Activated CD4-positive, alpha-beta T cell treated with anti-CD3 and anti-CD28 coated beads for 36 hours (primary cell): ENCODE results near the gene DNAJC21. TPM values are rescaled to one million over a fixed set of nuclear protein-coding genes. Genes with fewer than 3 reads are reported as not detected.
"Not testable (repeated sequence)": the region's sequence is repeated elsewhere in the genome, so short reads cannot be mapped to it uniquely, and the experiment has no call there.

Source experiments
- ATAC-seq: fragments of 200-7000 bp; cut with Tn5 transposase; one replicate; pipeline ENCODE4 v1.10.0; 2021; ENCODE audit warnings: mild to moderate bottlenecking, moderate library complexity
- CTCF ChIA-PET: fragments of 350-600 bp; sonication (Branson Sonifier 250); formaldehyde crosslinking; loops from one replicate; lab custom pipeline; 2021; ENCODE audit warnings: antibody characterized with exemption; lab: Charles Lee
- POLR2A ChIA-PET: fragments of 350-600 bp; sonication (Branson Sonifier 250); formaldehyde crosslinking; loops from one replicate; lab custom pipeline; 2021; ENCODE audit warnings: antibody characterized with exemption, inconsistent platforms; lab: Charles Lee
- DNase-seq: peaks from one replicate; pipeline ENCODE4 v3.0.0-alpha.2; 2020
- H3K27ac Mint-ChIP-seq: one replicate; pipeline ENCODE4 v1.8.0; 2021; ENCODE audit warnings: mixed read lengths
- H3K27me3 Mint-ChIP-seq: one replicate; pipeline ENCODE4 v1.8.0; 2021; ENCODE audit warnings: mixed read lengths
- H3K36me3 Mint-ChIP-seq: one replicate; pipeline ENCODE4 v1.8.0; 2021; ENCODE audit warnings: low read depth, mixed read lengths
- H3K4me1 Mint-ChIP-seq: one replicate; pipeline ENCODE4 v1.8.0; 2021; ENCODE audit warnings: mixed read lengths
- H3K4me3 Mint-ChIP-seq: one replicate; pipeline ENCODE4 v1.8.0; 2021; ENCODE audit warnings: mild to moderate bottlenecking, moderate library complexity, mixed read lengths
- H3K9me3 Mint-ChIP-seq: one replicate; pipeline ENCODE4 v1.8.0; 2021; ENCODE audit warnings: low read depth, mixed read lengths
- intact Hi-C, 2 experiments: fragments of 100-400 bp; cut with DNase I in 1 of 2; cut with micrococcal nuclease in 1 of 2; formaldehyde crosslinking; loops; one replicate each; pipeline versions ENCODE4 v1.14.2 to v1.15.1; 2022 to 2024; cut with DNase I, micrococcal nuclease
- total RNA-seq, 2 experiments: library from RNA; stranded (reverse); gene quantifications; one replicate each; pipeline ENCODE4 v1.2.3, GENCODE V29; 2021

DNAJC21 gene
- total RNA-seq, 2 experiments from 2014 or later: 58.5 to 58.6 TPM

GRCh38 chr5:34971655-34972054 is 42.3 kb downstream of the DNAJC21 start:
- H3K27ac Mint-ChIP-seq, POLR2A ChIA-PET, H3K4me1 Mint-ChIP-seq, H3K9me3 Mint-ChIP-seq, intact Hi-C loops, H3K27me3 Mint-ChIP-seq, H3K36me3 Mint-ChIP-seq, CTCF ChIA-PET, ATAC-seq, H3K4me3 Mint-ChIP-seq, DNase-seq: not testable (repeated sequence)

- H3K9me3 Mint-ChIP-seq: peaks cover 3% of the 10 kb centered on the region
- intact Hi-C loops: no loop called here
- ChIA-PET CTCF (interaction anchor here (1.3 kb wide), 1 partner anchor 59 kb away, joined by 3 read pairs; no protein-coding TSS in a partner anchor), POLR2A (no interaction called here)
- ATAC-seq: no peak
- H3K4me1 Mint-ChIP-seq: no peaks in the 10 kb centered on the region
- DNase-seq: no peak
- no peak overlapping the region for H3K4me3 Mint-ChIP-seq
- peaks cover 6% of the 10 kb centered on the region for H3K27me3 Mint-ChIP-seq
- H3K36me3 Mint-ChIP-seq: no peaks in the 10 kb centered on the region
- no peak overlapping the region for H3K27ac Mint-ChIP-seq
These were observed 47.0 kb downstream of the DNAJC21 start for GRCh38 chr5:34976347-34976746.

GRCh38 chr5:34977934-34978613 is 48.7 kb downstream of the DNAJC21 start:
- CTCF ChIA-PET: interaction anchor here (0.6 to 1.3 kb wide), 3 partner anchors 26 to 635 kb away, joined by 3 to 5 read pairs (median 3); no protein-coding TSS in a partner anchor
- POLR2A ChIA-PET: no interaction called here
- DNase-seq (no peak), ATAC-seq (no peak)
- Mint-ChIP-seq H3K36me3 (no peaks in the 10 kb centered on the region), H3K4me3 (no peak overlapping the region), H3K27me3 (peaks cover 8% of the 10 kb centered on the region), H3K4me1 (no peaks in the 10 kb centered on the region), H3K27ac (no peak overlapping the region), H3K9me3 (peaks cover 8% of the 10 kb centered on the region)
- intact Hi-C loops: no loop called here

GRCh38 chr5:34978681-34979080 is 49.3 kb downstream of the DNAJC21 start:
- H3K27me3 Mint-ChIP-seq: peaks cover 8% of the 10 kb centered on the region
- CTCF ChIA-PET: interaction anchor here (0.6 to 1.2 kb wide), 2 partner anchors 25 to 635 kb away, joined by 3 to 5 read pairs; no protein-coding TSS in a partner anchor
- H3K36me3 Mint-ChIP-seq: no peaks in the 10 kb centered on the region
- no peak for DNase-seq
- H3K4me1 Mint-ChIP-seq: no peaks in the 10 kb centered on the region
- POLR2A ChIA-PET: no interaction called here
- no peak for ATAC-seq
- H3K27ac Mint-ChIP-seq: no peak overlapping the region
- H3K4me3 Mint-ChIP-seq: no peak overlapping the region
- intact Hi-C loops: no loop called here
- H3K9me3 Mint-ChIP-seq: peaks cover 8% of the 10 kb centered on the region

GRCh38 chr5:34982823-34983222 is 53.5 kb downstream of the DNAJC21 start:
- no peak for DNase-seq
- intact Hi-C loops: no loop called here
- ATAC-seq: no peak
- Mint-ChIP-seq H3K27me3 (peaks cover 16% of the 10 kb centered on the region), H3K9me3 (peaks cover 19% of the 10 kb centered on the region), H3K27ac (no peak overlapping the region), H3K4me1 (no peaks in the 10 kb centered on the region), H3K36me3 (peaks cover 6% of the 10 kb centered on the region), H3K4me3 (no peak overlapping the region)
- POLR2A ChIA-PET: no interaction called here
- CTCF ChIA-PET: no interaction called here

GRCh38 chr5:34986965-34987364 is 57.6 kb downstream of the DNAJC21 start:
- ChIA-PET CTCF (no interaction called here), POLR2A (no interaction called here)
- intact Hi-C loops: no loop called here
- H3K27ac Mint-ChIP-seq: no peak overlapping the region
- H3K4me3 Mint-ChIP-seq: no peak overlapping the region
- ATAC-seq: no peak
- no peaks in the 10 kb centered on the region for H3K4me1 Mint-ChIP-seq
- DNase-seq: no peak
- H3K36me3 Mint-ChIP-seq: peaks cover 7% of the 10 kb centered on the region
- H3K9me3 Mint-ChIP-seq: peaks cover 16% of the 10 kb centered on the region
- H3K27me3 Mint-ChIP-seq: peaks cover 31% of the 10 kb centered on the region

- Mint-ChIP-seq H3K4me3 (no peak overlapping the region), H3K36me3 (peaks cover 5% of the 10 kb centered on the region), H3K27me3 (peaks cover 45% of the 10 kb centered on the region), H3K27ac (no peak overlapping the region), H3K4me1 (no peaks in the 10 kb centered on the region), H3K9me3 (peaks cover 9% of the 10 kb centered on the region)
- no peak for DNase-seq
- intact Hi-C loops: no loop called here
- ATAC-seq: no peak
- CTCF ChIA-PET: no interaction called here
- POLR2A ChIA-PET: no interaction called here
These were observed 62.3 kb downstream of the DNAJC21 start for GRCh38 chr5:34991486-34992238.

GRCh38 chr5:34993951-34994350 is 64.6 kb downstream of the DNAJC21 start:
- ATAC-seq (no peak), DNase-seq (no peak)
- no peaks in the 10 kb centered on the region for H3K9me3 Mint-ChIP-seq
- ChIA-PET POLR2A (no interaction called here), CTCF (interaction anchor here (1.0 to 2.2 kb wide), 2 partner anchors 9 to 13 kb away, joined by 3 to 14 read pairs; no protein-coding TSS in a partner anchor)
- no peaks in the 10 kb centered on the region for H3K4me1 Mint-ChIP-seq
- H3K4me3 Mint-ChIP-seq: no peak overlapping the region
- intact Hi-C loops: no loop called here
- H3K27ac Mint-ChIP-seq: no peak overlapping the region
- peaks cover 29% of the 10 kb centered on the region for H3K27me3 Mint-ChIP-seq
- H3K36me3 Mint-ChIP-seq: no peaks in the 10 kb centered on the region

- H3K27ac Mint-ChIP-seq: no peak overlapping the region
- peaks cover 24% of the 10 kb centered on the region for H3K27me3 Mint-ChIP-seq
- no peak overlapping the region for H3K4me3 Mint-ChIP-seq
- intact Hi-C loops: no loop called here
- no peaks in the 10 kb centered on the region for H3K36me3 Mint-ChIP-seq
- no peaks in the 10 kb centered on the region for H3K9me3 Mint-ChIP-seq
- POLR2A ChIA-PET: no interaction called here
- ATAC-seq (no peak), DNase-seq (no peak)
- H3K4me1 Mint-ChIP-seq: no peaks in the 10 kb centered on the region
- CTCF ChIA-PET: interaction anchor here (0.7 kb wide), 1 partner anchor 1360 kb away, joined by 3 read pairs; no protein-coding TSS in a partner anchor
These were observed 66.9 kb downstream of the DNAJC21 start for GRCh38 chr5:34996261-34996660.

GRCh38 chr5:34998058-34998789 is 68.9 kb downstream of the DNAJC21 start:
- intact Hi-C loops: no loop called here
- POLR2A ChIA-PET: no interaction called here
- H3K36me3 Mint-ChIP-seq: no peaks in the 10 kb centered on the region
- H3K9me3 Mint-ChIP-seq: no peaks in the 10 kb centered on the region
- H3K27ac Mint-ChIP-seq: no peak overlapping the region
- CTCF ChIA-PET: interaction anchor here (0.6 kb wide), 1 partner anchor 38 kb away, joined by 3 read pairs; no protein-coding TSS in a partner anchor
- peaks cover 22% of the 10 kb centered on the region for H3K27me3 Mint-ChIP-seq
- H3K4me3 Mint-ChIP-seq: no peak overlapping the region
- no peak for DNase-seq
- H3K4me1 Mint-ChIP-seq: no peaks in the 10 kb centered on the region
- no peak for ATAC-seq

GRCh38 chr5:35001842-35002241 is 72.5 kb downstream of the DNAJC21 start:
- Mint-ChIP-seq H3K9me3 (no peaks in the 10 kb centered on the region), H3K27ac (no peak overlapping the region), H3K4me3 (no peak overlapping the region), H3K36me3 (no peaks in the 10 kb centered on the region), H3K4me1 (no peaks in the 10 kb centered on the region), H3K27me3 (peaks cover 17% of the 10 kb centered on the region)
- DNase-seq (no peak), ATAC-seq (no peak)
- POLR2A ChIA-PET: no interaction called here
- intact Hi-C loops: loop anchor here (2.0 to 5.0 kb wide), 5 partner anchors 43 to 530 kb away; no protein-coding TSS in a partner anchor
- CTCF ChIA-PET: interaction anchor here (0.7 to 3.2 kb wide), 5 partner anchors 44 to 561 kb away, joined by 3 to 23 read pairs (median 3); no protein-coding TSS in a partner anchor
